SK-N-SH (cell line): ENCODE data around the gene MYCT1. TPM values are rescaled to one million over a fixed set of nuclear protein-coding genes. Genes with fewer than 3 reads are reported as not detected.

Experiments
- CTCF ChIA-PET: fragments of 300-600, 350-600 bp; formaldehyde crosslinking; extraction: SDS; loops from one replicate; lab custom pipeline; 2021; lab: Yijun Ruan, JAX
- POLR2A ChIA-PET: fragments of 350-600 bp; sonication (Branson Sonifier 250); formaldehyde crosslinking; extraction: SDS; loops from one replicate; lab custom pipeline; 2020; ENCODE audit warnings: antibody characterized with exemption, inconsistent platforms; lab: Yijun Ruan, JAX
- DNase-seq: peaks from one replicate; pipeline ENCODE4 v3.0.0; 2012
- H2AFZ ChIP-seq: fragments of 200-600 bp; sonication (generic); 2 replicates; pipeline ENCODE4 v1.8.1; 2016; ENCODE audit warnings: antibody characterized with exemption, mild to moderate bottlenecking, low read depth
- H3F3A ChIP-seq: fragments of 200-600 bp; sonication (generic); replicated peaks from 2 replicates; pipeline ENCODE3; 2016; ENCODE audit warnings: antibody characterized with exemption, mild to moderate bottlenecking; ENCODE audit not compliant: insufficient read depth
- H3K27ac ChIP-seq, 2 experiments: fragments of 200-500 bp in 1 of 2; fragments of 200-600 bp in 1 of 2; sonication (Bioruptor generic) in 1 of 2; sonication (generic), shearing (Covaris generic) in 1 of 2; 2 replicates each; pipeline versions ENCODE4 v1.5.1 to v1.6.1; 2014 to 2016; ENCODE audit warnings: low read depth in 2 of 2, inconsistent platforms in 1 of 2, low read length in 1 of 2, mild to moderate bottlenecking in 1 of 2, mixed read lengths in 1 of 2
- H3K27me3 ChIP-seq: fragments of 200-600 bp; sonication (generic), shearing (Covaris generic); 2 replicates; pipeline ENCODE4 v1.6.1; 2016; ENCODE audit warnings: mixed run types; ENCODE audit not compliant: insufficient read depth
- H3K36me3 ChIP-seq, 2 experiments: fragments of 200-500 bp in 1 of 2; fragments of 200-600 bp in 1 of 2; sonication (Bioruptor generic) in 1 of 2; sonication (generic) in 1 of 2; replicated peaks in 1 of 2; 2 replicates each; pipeline versions ENCODE3 to v1.5.1; 2014 to 2016; ENCODE audit warnings: low read length in 1 of 2, mild to moderate bottlenecking in 1 of 2; ENCODE audit not compliant: insufficient read depth in 2 of 2, control insufficient read depth in 1 of 2
- H3K4me1 ChIP-seq, 2 experiments: fragments of 200-500 bp in 1 of 2; fragments of 200-600 bp in 1 of 2; sonication (Bioruptor generic) in 1 of 2; sonication (generic), shearing (Covaris generic) in 1 of 2; 2 replicates each; pipeline versions ENCODE4 v1.5.1 to v1.6.1; 2014 to 2016; ENCODE audit warnings: low read depth in 1 of 2, low read length in 1 of 2, mixed run types in 1 of 2; ENCODE audit not compliant: insufficient read depth in 2 of 2, control insufficient read depth in 1 of 2
- H3K4me2 ChIP-seq: fragments of 200-600 bp; sonication (generic), shearing (Covaris generic); 2 replicates; pipeline ENCODE4 v1.6.1; 2017; ENCODE audit warnings: mixed run types
- H3K4me3 ChIP-seq, 2 experiments: fragments of 200-500 bp in 1 of 2; fragments of 200-600 bp in 1 of 2; sonication (Bioruptor generic) in 1 of 2; sonication (generic), shearing (Covaris generic) in 1 of 2; 2 replicates each; pipeline versions ENCODE4 v1.5.1 to v1.8.1; 2014 to 2016; ENCODE audit warnings: low read depth in 2 of 2, inconsistent platforms in 1 of 2, low read length in 1 of 2, mild to moderate bottlenecking in 1 of 2, mixed read lengths in 1 of 2, moderate library complexity in 1 of 2
- H3K79me2 ChIP-seq: fragments of 200-600 bp; sonication (generic); 2 replicates; pipeline ENCODE4 v1.8.1; 2017; ENCODE audit warnings: mild to moderate bottlenecking; ENCODE audit not compliant: insufficient read depth
- H3K9ac ChIP-seq: fragments of 200-600 bp; sonication (generic); 2 replicates; pipeline ENCODE4 v1.6.1; 2017; ENCODE audit warnings: mixed run types
- H3K9me2 ChIP-seq: fragments of 200-600 bp; sonication (generic); 2 replicates; pipeline ENCODE4 v1.6.1; 2017; ENCODE audit warnings: mixed run types
- H3K9me3 ChIP-seq: fragments of 200-600 bp; sonication (generic); 2 replicates; pipeline ENCODE4 v1.6.1; 2017; ENCODE audit warnings: mixed run types, mild to moderate bottlenecking, moderate library complexity
- H4K20me1 ChIP-seq: fragments of 200-600 bp; sonication (generic); 2 replicates; pipeline ENCODE4 v1.6.1; 2017; ENCODE audit warnings: mild to moderate bottlenecking, mixed run types; ENCODE audit not compliant: insufficient read depth
- EP300 ChIP-seq, 2 experiments: IDR thresholded peaks; 2 replicates each; pipeline versions ENCODE4 v1.4.0 to v1.6.1; 2012; ENCODE audit warnings: borderline replicate concordance in 1 of 2, low read depth in 1 of 2, low read length in 1 of 2
- EZH2phosphoT487 ChIP-seq: fragments of 200-600 bp; sonication (generic); IDR thresholded peaks from 2 replicates; pipeline ENCODE4 v1.6.1; 2017; ENCODE audit warnings: low read depth, mixed run types, mild to moderate bottlenecking, antibody characterized with exemption, moderate library complexity, borderline replicate concordance
- FOSL2 ChIP-seq: IDR thresholded peaks from 2 replicates; pipeline ENCODE4 v1.4.0; 2012; ENCODE audit warnings: low read depth, mild to moderate bottlenecking, moderate library complexity, borderline replicate concordance
- GATA2 ChIP-seq: sonication (generic); formaldehyde crosslinking; IDR thresholded peaks from 2 replicates; pipeline ENCODE4 v1.5.0; 2020; ENCODE audit warnings: mild to moderate bottlenecking, missing genetic modification reagents
- JUND ChIP-seq: IDR thresholded peaks from 2 replicates; pipeline ENCODE4 v1.4.0; 2012
- WGBS: methylation state at CpG from one replicate; pipeline ENCODE4 v1.1.6; 2017; ENCODE audit warnings: low lambda C conversion rate; 5-methylcytosine and 5-hydroxymethylcytosine counted together
- polyA plus RNA-seq, 3 experiments: library from polyadenylated mRNA; depleted of rRNA; stranded (reverse); fragments of >200 nt; gene quantifications; 2 replicates each; pipeline ENCODE4 v1.2.3, GENCODE V29; 2012
- TF ChIP-seq, protein P1 (sequence below): IDR thresholded peaks from 2 replicates; pipeline ENCODE4 v1.6.1; 2012; ENCODE audit warnings: mild to moderate bottlenecking, low read depth, low read length, moderate library complexity

MYCT1 gene
- polyA plus RNA-seq, 1 of the 3 experiments (the other 2 are of a cell fraction): 7.6 TPM

DNA sequence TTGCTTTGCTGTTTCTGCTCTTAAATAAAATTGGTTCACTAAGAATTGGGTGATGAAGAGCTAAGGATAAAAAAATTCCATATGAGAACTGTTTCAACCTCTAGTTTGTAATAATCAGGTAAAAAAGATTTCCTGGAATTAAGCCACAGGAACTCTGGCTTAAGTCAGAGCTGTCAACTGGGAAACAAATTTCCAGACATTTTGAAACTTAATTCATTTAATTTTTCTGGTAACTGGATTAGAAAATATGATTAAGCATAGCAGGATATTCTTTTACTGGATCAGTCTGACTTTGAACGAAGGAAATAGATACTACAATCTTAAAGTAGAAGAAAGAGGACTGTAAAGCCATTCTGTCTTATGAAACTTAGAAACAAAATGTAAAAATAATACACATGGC, 51.6 kb downstream of the MYCT1 start (continued):
- TF ChIP-seq GATA2 (CRISPR knock-in tag) (peak; percentile 14; the same call in 1 of the 2 replicates), EZH2phosphoT487 (no peak)

DNA sequence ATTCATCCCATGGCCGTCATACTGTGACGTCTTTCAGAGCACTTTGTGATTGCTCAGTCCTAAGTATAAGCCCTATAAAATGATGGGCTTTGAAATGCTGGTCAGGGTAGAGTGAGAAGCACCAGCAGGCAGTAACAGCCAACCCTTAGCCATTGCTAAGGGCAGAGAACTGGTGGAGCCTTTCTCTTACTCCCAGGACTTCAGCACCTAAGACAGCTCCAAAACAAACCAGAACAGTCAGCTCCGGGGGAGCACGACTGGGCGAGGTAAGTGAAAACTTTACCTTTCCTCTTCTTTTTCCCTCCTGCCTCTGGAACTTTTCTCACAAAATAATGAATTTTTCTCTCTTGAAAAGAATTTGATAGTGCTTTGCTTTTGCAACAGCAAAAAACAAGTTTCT, 53.0 kb downstream of the MYCT1 start, which contains the start of gene VIP:
Gene VIP, plus strand, starts transcription at position 104 of the 400 bp plus-strand sequence. CDS start 1,381 bp downstream, outside the sequence.
- Histone ChIP-seq H3K9ac (no peak within 1 kb of the TSS), H3K27ac (peak within 1 kb of the TSS; percentile 19 to 89; a peak in 3 of 4 replicates), H4K20me1 (no peaks in the 10 kb centered on the region), H3K4me2 (no peak within 1 kb of the TSS), H3F3A (peaks cover 3% of the 10 kb centered on the region), H3K36me3 (no peaks in the 10 kb centered on the region), H3K4me3 (peak within 1 kb of the TSS in 1 of 2 experiments; percentile 15; a peak in 1 of 4 replicates), H3K9me3 (no peaks in the 10 kb centered on the region), H3K79me2 (no peaks in the 10 kb centered on the region), H3K9me2 (no peaks in the 10 kb centered on the region), H3K27me3 (no peaks in the 10 kb centered on the region), H2AFZ (no peak within 1 kb of the TSS), H3K4me1 (peaks cover 0 to 12% of the 10 kb centered on the region in 2 experiments; a peak in 2 of 4 replicates)
- TF ChIP-seq FOSL2: no peak
- TF ChIP-seq, protein P1, sequence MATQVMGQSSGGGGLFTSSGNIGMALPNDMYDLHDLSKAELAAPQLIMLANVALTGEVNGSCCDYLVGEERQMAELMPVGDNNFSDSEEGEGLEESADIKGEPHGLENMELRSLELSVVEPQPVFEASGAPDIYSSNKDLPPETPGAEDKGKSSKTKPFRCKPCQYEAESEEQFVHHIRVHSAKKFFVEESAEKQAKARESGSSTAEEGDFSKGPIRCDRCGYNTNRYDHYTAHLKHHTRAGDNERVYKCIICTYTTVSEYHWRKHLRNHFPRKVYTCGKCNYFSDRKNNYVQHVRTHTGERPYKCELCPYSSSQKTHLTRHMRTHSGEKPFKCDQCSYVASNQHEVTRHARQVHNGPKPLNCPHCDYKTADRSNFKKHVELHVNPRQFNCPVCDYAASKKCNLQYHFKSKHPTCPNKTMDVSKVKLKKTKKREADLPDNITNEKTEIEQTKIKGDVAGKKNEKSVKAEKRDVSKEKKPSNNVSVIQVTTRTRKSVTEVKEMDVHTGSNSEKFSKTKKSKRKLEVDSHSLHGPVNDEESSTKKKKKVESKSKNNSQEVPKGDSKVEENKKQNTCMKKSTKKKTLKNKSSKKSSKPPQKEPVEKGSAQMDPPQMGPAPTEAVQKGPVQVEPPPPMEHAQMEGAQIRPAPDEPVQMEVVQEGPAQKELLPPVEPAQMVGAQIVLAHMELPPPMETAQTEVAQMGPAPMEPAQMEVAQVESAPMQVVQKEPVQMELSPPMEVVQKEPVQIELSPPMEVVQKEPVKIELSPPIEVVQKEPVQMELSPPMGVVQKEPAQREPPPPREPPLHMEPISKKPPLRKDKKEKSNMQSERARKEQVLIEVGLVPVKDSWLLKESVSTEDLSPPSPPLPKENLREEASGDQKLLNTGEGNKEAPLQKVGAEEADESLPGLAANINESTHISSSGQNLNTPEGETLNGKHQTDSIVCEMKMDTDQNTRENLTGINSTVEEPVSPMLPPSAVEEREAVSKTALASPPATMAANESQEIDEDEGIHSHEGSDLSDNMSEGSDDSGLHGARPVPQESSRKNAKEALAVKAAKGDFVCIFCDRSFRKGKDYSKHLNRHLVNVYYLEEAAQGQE: peak; percentile 98
- 11% methylated on average over 5 of the region's 5 CpGs for WGBS
- DNase-seq: no peak
- CTCF ChIA-PET: interaction anchor here (0.7 to 4.7 kb wide), 6 partner anchors 34 to 205 kb away, joined by 3 to 156 read pairs (median 4); no protein-coding TSS in a partner anchor
- POLR2A ChIA-PET: no interaction called here

DNA sequence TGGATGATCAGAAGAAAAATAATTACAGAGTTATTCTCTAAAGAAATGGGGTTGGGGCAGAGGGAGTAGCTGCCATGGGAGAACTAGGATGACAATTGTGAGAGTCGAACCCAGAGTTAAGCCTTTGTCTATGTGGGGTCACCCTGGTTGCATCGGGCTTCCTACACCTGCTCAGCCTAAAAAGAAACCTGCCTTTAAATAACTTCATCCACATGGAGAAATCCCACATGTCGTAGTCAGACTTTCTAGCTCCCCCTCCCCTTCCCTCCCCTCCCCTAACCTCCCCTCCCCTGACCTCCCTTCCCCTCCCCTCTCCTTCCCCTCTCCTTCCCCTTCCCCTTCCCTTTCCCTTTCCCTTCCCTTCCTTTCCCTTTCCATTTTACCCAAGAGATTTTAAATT, 67.6 kb downstream of the MYCT1 start:
- WGBS: 27% methylated on average over 3 of the region's 3 CpGs

More for the DNA sequence above, 67.6 kb downstream of the MYCT1 start:
- no peak overlapping the region for H3K4me2 ChIP-seq
- no peaks in the 10 kb centered on the region for H3K36me3 ChIP-seq
- ChIA-PET CTCF (no interaction called here), POLR2A (no interaction called here)
- H3K27me3 ChIP-seq: no peaks in the 10 kb centered on the region
- no peak overlapping the region for H3K9ac ChIP-seq
- H2AFZ ChIP-seq: no peak overlapping the region
- no peaks in the 10 kb centered on the region for H3K79me2 ChIP-seq
- no peak overlapping the region for H3K4me3 ChIP-seq
- TF ChIP-seq FOSL2 (no peak), EP300 (IDR thresholded peaks at IDR 0.05; ENCODE audit: borderline replicate concordance in 1 of 2, low read depth in 1 of 2, low read length in 1 of 2) (no peak), JUND (no peak)
- H4K20me1 ChIP-seq: no peaks in the 10 kb centered on the region
- H3K9me2 ChIP-seq: no peaks in the 10 kb centered on the region
- no peak overlapping the region for H3K27ac ChIP-seq
- no peaks in the 10 kb centered on the region for H3K9me3 ChIP-seq
- no peaks in the 10 kb centered on the region for H3K4me1 ChIP-seq
- DNase-seq: no peak
- H3F3A ChIP-seq: no peaks in the 10 kb centered on the region
